Liver (tissue), 9 donors: Measurements from ENCODE around the gene SRGAP3. TPM values are rescaled to one million over a fixed set of nuclear protein-coding genes. Genes with fewer than 3 reads are reported as not detected.

Experiments used
- DNase-seq: peaks from one replicate; pipeline ENCODE4 v3.0.0-alpha.2; 2017; ENCODE audit warnings: low spot score
- H3K27ac ChIP-seq, 2 donors: one replicate each; pipeline ENCODE4 v1.7.0; 2013; ENCODE audit warnings: inconsistent platforms in 2 of 2, low read length in 2 of 2, control low read depth in 1 of 2, low read depth in 1 of 2, mild to moderate bottlenecking in 1 of 2
- H3K27me3 ChIP-seq, 4 donors: one replicate each; pipeline versions ENCODE4 v1.6.1 to v1.7.0; 2013; ENCODE audit warnings: low read length in 3 of 4, inconsistent platforms in 1 of 4, mild to moderate bottlenecking in 1 of 4, moderate library complexity in 1 of 4; ENCODE audit not compliant: control insufficient read depth in 4 of 4, insufficient read depth in 4 of 4
- H3K36me3 ChIP-seq, 4 donors: one replicate each; pipeline versions ENCODE4 v1.6.1 to v1.7.0; 2013; ENCODE audit warnings: low read length in 3 of 4, mild to moderate bottlenecking in 3 of 4, low read depth in 1 of 4, moderate library complexity in 1 of 4; ENCODE audit not compliant: control insufficient read depth in 4 of 4, insufficient read depth in 3 of 4
- H3K4me1 ChIP-seq, 4 donors: one replicate each; pipeline versions ENCODE4 v1.6.1 to v1.7.0; 2013; ENCODE audit warnings: low read length in 3 of 4, mild to moderate bottlenecking in 3 of 4, moderate library complexity in 1 of 4; ENCODE audit not compliant: control insufficient read depth in 4 of 4, insufficient read depth in 4 of 4
- H3K4me3 ChIP-seq, 3 donors: one replicate each; pipeline versions ENCODE4 v1.6.1 to v1.7.0; 2013; ENCODE audit warnings: low read length in 3 of 3, control low read depth in 1 of 3, low read depth in 1 of 3, mild to moderate bottlenecking in 1 of 3
- H3K9ac ChIP-seq, 2 donors: one replicate each; pipeline ENCODE4 v1.7.0; 2013; ENCODE audit warnings: low read length in 2 of 2, mild to moderate bottlenecking in 2 of 2, moderate library complexity in 2 of 2, control low read depth in 1 of 2, low read depth in 1 of 2
- H3K9me3 ChIP-seq, 4 donors: one replicate each; pipeline versions ENCODE4 v1.6.1 to v1.7.0; 2013; ENCODE audit warnings: low read length in 3 of 4; ENCODE audit not compliant: control insufficient read depth in 4 of 4
- CTCF ChIP-seq: fragments of 150-350 bp; IDR thresholded peaks from 2 replicates; pipeline ENCODE4 v1.5.1; 2017; ENCODE audit warnings: improper control_type of control experiment, low read depth, low read length; ENCODE audit not compliant: missing input control
- EGR1 ChIP-seq, 2 donors: IDR thresholded peaks; 2 replicates each; pipeline ENCODE4 v1.6.1; 2016 to 2018; ENCODE audit warnings: antibody characterized with exemption in 2 of 2, low read depth in 2 of 2
- FOXA1 ChIP-seq: IDR thresholded peaks from 2 replicates; pipeline ENCODE4 v1.6.1; 2016; ENCODE audit warnings: antibody characterized with exemption
- FOXA2 ChIP-seq: IDR thresholded peaks from 2 replicates; pipeline ENCODE4 v1.6.1; 2016; ENCODE audit warnings: antibody characterized with exemption
- GABPA ChIP-seq, 2 donors: IDR thresholded peaks in 1 of 2; conservative IDR thresholded peaks in 1 of 2; 2 replicates each; pipeline ENCODE4 v1.6.1; 2016; ENCODE audit warnings: antibody characterized with exemption in 2 of 2, mild to moderate bottlenecking in 1 of 2, moderate library complexity in 1 of 2
- HNF4A ChIP-seq, 2 donors: conservative IDR thresholded peaks; 2 replicates each; pipeline ENCODE4 v1.6.1; 2016; ENCODE audit warnings: antibody characterized with exemption in 2 of 2, mild to moderate bottlenecking in 2 of 2
- HNF4G ChIP-seq: IDR thresholded peaks from 2 replicates; pipeline ENCODE4 v1.6.1; 2016; ENCODE audit warnings: antibody characterized with exemption
- NR2F2 ChIP-seq: IDR thresholded peaks from 2 replicates; pipeline ENCODE4 v1.6.1; 2016; ENCODE audit warnings: antibody characterized with exemption
- RAD21 ChIP-seq, 2 donors: IDR thresholded peaks; 2 replicates each; pipeline ENCODE4 v1.6.1; 2016; ENCODE audit warnings: antibody characterized with exemption in 2 of 2, mild to moderate bottlenecking in 2 of 2
- REST ChIP-seq: IDR thresholded peaks from 2 replicates; pipeline ENCODE4 v1.6.1; 2016; ENCODE audit warnings: antibody characterized with exemption, mild to moderate bottlenecking
- RXRA ChIP-seq, 2 donors: IDR thresholded peaks; 2 replicates each; pipeline ENCODE4 v1.6.1; 2017 to 2018; ENCODE audit warnings: antibody characterized with exemption in 2 of 2, mild to moderate bottlenecking in 1 of 2
- SP1 ChIP-seq: IDR thresholded peaks from 2 replicates; pipeline ENCODE4 v1.6.1; 2018; ENCODE audit warnings: antibody characterized with exemption, mild to moderate bottlenecking
- TAF1 ChIP-seq: conservative IDR thresholded peaks from 2 replicates; pipeline ENCODE4 v1.6.1; 2016; ENCODE audit warnings: antibody characterized with exemption, mild to moderate bottlenecking
- YY1 ChIP-seq: IDR thresholded peaks from 2 replicates; pipeline ENCODE4 v1.6.1; 2016; ENCODE audit warnings: antibody characterized with exemption, mild to moderate bottlenecking
- ZBTB33 ChIP-seq: IDR thresholded peaks from 2 replicates; pipeline ENCODE4 v1.6.1; 2016; ENCODE audit warnings: antibody characterized with exemption
- WGBS: extraction: QIAGEN DNeasy Blood & Tissue Kit; methylation state at CpG from one replicate; pipeline ENCODE4 v1.1.7; 2013; 5-methylcytosine and 5-hydroxymethylcytosine counted together
- polyA plus RNA-seq, 2 donors: library from polyadenylated mRNA; stranded (reverse) in 1 of 2; unstranded in 1 of 2; fragments of 200-250 nt in 1 of 2; fragments of >200 nt in 1 of 2; fragmentation: Nextera tagmentation in 1 of 2; extraction: Ambion mirVana in 1 of 2; gene quantifications; one replicate each; pipeline versions ENCODE4 v1.2.1 to v1.2.3, GENCODE V29; 2013 to 2015
- total RNA-seq, 2 donors: library from RNA; depleted of rRNA; stranded (reverse); fragments of >200 nt; gene quantifications; one replicate each; pipeline ENCODE4 v1.2.3, GENCODE V29; 2014
- TF ChIP-seq, protein P1 (sequence below): IDR thresholded peaks from 2 replicates; pipeline ENCODE4 v1.6.1; 2016; ENCODE audit warnings: antibody characterized with exemption
- donor health status: healthy.
- donor health status: healthy.
- donor health status: healthy.
- donor health status: healthy.
- donor health status: healthy.

SRGAP3 gene
- total and polyA plus RNA-seq, 4 donors: 0.61 to 4.2 (median 1.6) TPM

DNA sequence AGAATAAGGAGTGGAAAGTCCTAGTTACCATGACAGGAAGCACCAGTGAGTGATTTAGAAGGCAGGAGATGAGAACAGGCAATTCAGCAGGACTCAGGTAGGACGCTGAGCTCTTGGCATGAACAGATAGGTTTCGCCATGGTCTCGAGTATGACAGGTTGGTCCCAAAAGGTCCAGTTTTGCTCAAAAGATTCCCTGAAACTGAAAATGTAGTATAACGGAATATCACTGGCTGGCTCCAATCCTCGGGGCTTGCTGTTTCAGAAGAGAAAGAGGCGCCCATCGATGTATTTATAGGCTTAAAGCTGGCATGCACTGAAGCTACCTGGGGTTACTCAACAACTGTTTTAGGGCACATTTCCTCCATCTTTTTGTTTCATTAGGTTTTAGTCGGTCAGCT, 59.2 kb downstream of the SRGAP3 start:
- no peak for TF ChIP-seq HNF4A (conservative IDR thresholded peaks at IDR 0.05)
- TF ChIP-seq EGR1 (IDR thresholded peaks at IDR 0.05; ENCODE audit: low read depth in 2 of 2): no peak
- TF ChIP-seq TAF1: no peak
- TF ChIP-seq NR2F2: no peak
- no peak for TF ChIP-seq FOXA2
- Histone ChIP-seq H3K9me3 (no peaks in the 10 kb centered on the region), H3K27ac (no peak overlapping the region), H3K4me1 (no peaks in the 10 kb centered on the region), H3K27me3 (no peaks in the 10 kb centered on the region), H3K9ac (no peak overlapping the region), H3K4me3 (no peak overlapping the region), H3K36me3 (no peaks in the 10 kb centered on the region)
- no peak for DNase-seq
- WGBS: 93% methylated on average over 8 of the region's 8 CpGs

GRCh38 chr3:9188583-9188982, 60.9 kb downstream of the SRGAP3 start:
- no peaks in the 10 kb centered on the region for H3K27me3 ChIP-seq
- H3K4me1 ChIP-seq: no peaks in the 10 kb centered on the region
- TF ChIP-seq NR2F2: no peak
- no peak for TF ChIP-seq ZBTB33
- WGBS: 94% methylated on average over 1 of the region's 1 CpG
- DNase-seq: no peak
- H3K9ac ChIP-seq: no peak overlapping the region
- H3K36me3 ChIP-seq: no peaks in the 10 kb centered on the region
- no peaks in the 10 kb centered on the region for H3K9me3 ChIP-seq
- no peak overlapping the region for H3K4me3 ChIP-seq
- H3K27ac ChIP-seq: no peak overlapping the region

DNA sequence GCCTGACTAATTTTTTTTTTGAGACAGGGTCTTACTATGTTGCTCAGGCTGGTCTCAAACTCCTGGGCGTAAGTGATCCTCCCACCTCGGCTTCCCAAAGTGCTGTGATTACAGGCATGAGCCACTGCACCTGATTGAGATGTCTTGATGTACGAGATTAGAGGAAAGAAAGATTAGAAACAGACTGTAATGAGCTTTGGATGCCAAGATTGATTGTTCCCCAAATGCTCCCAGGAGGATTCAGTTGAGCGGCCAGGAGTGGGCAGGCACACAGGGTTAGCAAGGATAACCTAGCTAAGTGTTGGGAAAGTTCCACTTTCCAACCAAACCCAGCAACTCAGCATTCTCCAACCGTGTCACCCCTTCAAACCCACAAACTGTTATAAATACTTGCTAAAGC, 63.7 kb downstream of the SRGAP3 start:
- Histone ChIP-seq H3K9me3 (no peaks in the 10 kb centered on the region), H3K4me1 (no peaks in the 10 kb centered on the region), H3K27me3 (no peaks in the 10 kb centered on the region), H3K4me3 (no peak overlapping the region), H3K36me3 (no peaks in the 10 kb centered on the region), H3K9ac (no peak overlapping the region), H3K27ac (no peak overlapping the region)
- DNase-seq: no peak
- 93% methylated on average over 5 of the region's 5 CpGs for WGBS
- TF ChIP-seq CTCF (no peak), HNF4G (no peak), TAF1 (no peak), RXRA (IDR thresholded peaks at IDR 0.05) (no peak), EGR1 (IDR thresholded peaks at IDR 0.05; ENCODE audit: low read depth in 2 of 2) (no peak), YY1 (no peak), ZBTB33 (no peak), SP1 (no peak), RAD21 (IDR thresholded peaks at IDR 0.05) (no peak), GABPA (IDR thresholded peaks at IDR 0.05 in 1 of 2, conservative IDR thresholded peaks at IDR 0.05 in 1 of 2) (no peak), NR2F2 (no peak), FOXA2 (no peak), FOXA1 (no peak), HNF4A (conservative IDR thresholded peaks at IDR 0.05) (no peak), REST (no peak)
- TF ChIP-seq, protein P1, sequence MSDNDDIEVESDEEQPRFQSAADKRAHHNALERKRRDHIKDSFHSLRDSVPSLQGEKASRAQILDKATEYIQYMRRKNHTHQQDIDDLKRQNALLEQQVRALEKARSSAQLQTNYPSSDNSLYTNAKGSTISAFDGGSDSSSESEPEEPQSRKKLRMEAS: no peak
